MCF 10A (cell line): ENCODE results near the gene CAPNS1. TPM values are rescaled to one million over a fixed set of nuclear protein-coding genes. Genes with fewer than 3 reads are reported as not detected.
A peak's percentile ranks its signal among the peaks of the same experiment; 100 is the strongest.

Source experiments
- Bru-seq: library from RNA; stranded (reverse); fragments of 400-500 nt; gene quantifications from one replicate; lab custom pipeline; 2021; lab: Mats Ljungman, UMichigan
- BruChase-seq, 2 experiments: library from RNA; stranded (reverse); fragments of 400-500 nt; gene quantifications; one replicate each; lab custom pipeline; 2021; lab: Mats Ljungman, UMichigan
- BruUV-seq: library from RNA; stranded (reverse); fragments of 400-500 nt; replicated peaks from 2 replicates; lab custom pipeline; 2021; lab: Mats Ljungman, UMichigan
- CTCF ChIA-PET: fragments of 300-600 bp; sonication (Branson Sonifier 250); formaldehyde crosslinking; extraction: SDS; loops from one replicate; lab custom pipeline; 2021; ENCODE audit warnings: antibody characterized with exemption, inconsistent platforms; lab: Yijun Ruan, JAX
- POLR2A ChIA-PET: fragments of 300-600, 350-650 bp; sonication (Branson Sonifier 250); formaldehyde crosslinking; extraction: SDS; loops from one replicate; lab custom pipeline; 2020; ENCODE audit warnings: antibody characterized with exemption, inconsistent platforms; lab: Yijun Ruan, JAX
- DNase-seq: peaks from one replicate; pipeline ENCODE4 v3.0.0-alpha.2; 2018; ENCODE audit not compliant: unreplicated experiment
- H3K27ac Mint-ChIP-seq: one replicate; pipeline ENCODE4 v1.8.0; 2022; ENCODE audit warnings: mild to moderate bottlenecking, low read depth, mixed read lengths; ENCODE audit not compliant: unreplicated experiment
- H3K27me3 Mint-ChIP-seq: one replicate; pipeline ENCODE4 v1.8.0; 2022; ENCODE audit warnings: mixed read lengths; ENCODE audit not compliant: insufficient read depth, unreplicated experiment
- H3K36me3 Mint-ChIP-seq: one replicate; pipeline ENCODE4 v1.8.0; 2022; ENCODE audit warnings: mild to moderate bottlenecking, moderate library complexity, mixed read lengths; ENCODE audit not compliant: insufficient read depth, unreplicated experiment
- H3K4me1 Mint-ChIP-seq: one replicate; pipeline ENCODE4 v1.8.0; 2022; ENCODE audit warnings: mixed read lengths; ENCODE audit not compliant: insufficient read depth, unreplicated experiment
- H3K4me3 Mint-ChIP-seq: one replicate; pipeline ENCODE4 v1.8.0; 2022; ENCODE audit warnings: mild to moderate bottlenecking, moderate library complexity, mixed read lengths; ENCODE audit not compliant: unreplicated experiment
- H3K9me3 Mint-ChIP-seq: one replicate; pipeline ENCODE4 v1.8.0; 2022; ENCODE audit warnings: mixed read lengths; ENCODE audit not compliant: unreplicated experiment
- CTCF ChIP-seq: fragments of 200-600 bp; IDR thresholded peaks from one replicate; pipeline ENCODE4 v1.8.0; 2022; ENCODE audit warnings: antibody characterized with exemption, mild to moderate bottlenecking; ENCODE audit not compliant: unreplicated experiment
- intact Hi-C: fragments of 100-400 bp; cut with micrococcal nuclease; formaldehyde crosslinking; loops from 2 replicates; pipeline ENCODE4 v1.14.1; 2022
- long read RNA-seq: library from polyadenylated mRNA; stranded (forward); transcript quantifications from one replicate; pipeline ENCODE4 v2.0.0, GENCODE V29; 2022
- total RNA-seq: library from RNA; stranded (reverse); gene quantifications from 2 replicates; pipeline ENCODE4 v1.2.3, GENCODE V29; 2022

CAPNS1 gene
- total RNA-seq (666 and 788 TPM in 2 replicates), Bru-seq, nascent RNA (percentile 80 among the genes with signal in this experiment), BruChase-seq, experiment 1, labeled RNA remaining after a 6-hour chase (percentile 84 among the genes with signal in this experiment), BruChase-seq, experiment 2, labeled RNA remaining after a 2-hour chase (percentile 76 among the genes with signal in this experiment)
- long read RNA-seq, transcript CAPNS1-201 (11 exons, 1,918 nt): major isoform, 33 of 108 reads
- long read RNA-seq, partial matches to known transcripts: 37 of 108 reads
- long read RNA-seq, other reads (novel, unspliced or antisense): 36 of 108 reads

GRCh38 chr19:36139473-36140303 is at the start of gene CAPNS1:
Gene CAPNS1, plus strand, starts transcription at chr19:36140066. Its CDS starts 946 bp downstream, at chr19:36141012.
- no TSS peak for BruUV-seq
- peaks cover 38% of the 10 kb centered on the region for H3K4me1 Mint-ChIP-seq
- H3K27me3 Mint-ChIP-seq: no peaks in the 10 kb centered on the region
- peak within 1 kb of the TSS; percentile 97 for H3K4me3 Mint-ChIP-seq
- intact Hi-C loops: loop anchor here (1.0 kb wide), 1 partner anchor 12 kb away; no protein-coding TSS in a partner anchor
- H3K36me3 Mint-ChIP-seq: peaks cover 30% of the 10 kb centered on the region
- TF ChIP-seq CTCF: no peak
- DNase-seq: peak; percentile 97
- peak within 1 kb of the TSS; percentile 97 for H3K27ac Mint-ChIP-seq
- no peaks in the 10 kb centered on the region for H3K9me3 Mint-ChIP-seq
- ChIA-PET POLR2A (interaction anchor here (0.7 to 2.3 kb wide), 12 partner anchors 9 to 93 kb away, joined by 3 to 40 read pairs (median 8); partner anchors contain the start of genes POLR2I, TBCB, THAP8 and ZNF146), CTCF (interaction anchor here (0.7 kb wide), 2 partner anchors 34 to 1378 kb away, joined by 3 read pairs; no protein-coding TSS in a partner anchor)

GRCh38 chr19:36090910-36091695 is 48.8 kb upstream of the CAPNS1 start:
- Mint-ChIP-seq H3K36me3 (peaks cover 14% of the 10 kb centered on the region), H3K4me3 (no peak overlapping the region), H3K9me3 (no peaks in the 10 kb centered on the region), H3K4me1 (no peaks in the 10 kb centered on the region), H3K27me3 (no peaks in the 10 kb centered on the region), H3K27ac (no peak overlapping the region)
- intact Hi-C loops: no loop called here
- ChIA-PET CTCF (interaction anchor here (0.7 kb wide), 1 partner anchor 20 kb away, joined by 5 read pairs; no protein-coding TSS in a partner anchor), POLR2A (interaction anchor here (0.7 kb wide), 1 partner anchor 20 kb away, joined by 3 read pairs; no protein-coding TSS in a partner anchor)
- no peak for DNase-seq
- no peak for TF ChIP-seq CTCF
- BruUV-seq: no TSS peak

- Mint-ChIP-seq H3K27ac (no peak overlapping the region), H3K9me3 (no peaks in the 10 kb centered on the region), H3K27me3 (no peaks in the 10 kb centered on the region), H3K36me3 (peaks cover 20% of the 10 kb centered on the region), H3K4me3 (no peak overlapping the region), H3K4me1 (no peaks in the 10 kb centered on the region)
- intact Hi-C loops: no loop called here
- ChIA-PET POLR2A (no interaction called here), CTCF (interaction anchor here (0.6 kb wide), 1 partner anchor 65 kb away, joined by 3 read pairs; no protein-coding TSS in a partner anchor)
- TF ChIP-seq CTCF: no peak
- no peak for DNase-seq
- BruUV-seq: no TSS peak
Observed at GRCh38 chr19:36092566-36092965, 47.3 kb upstream of the CAPNS1 start.
